Activated T-cell treated with anti-CD3 and anti-CD28 coated beads for 1 hour (primary cell): ENCODE measurements around the gene SBF2.
"Not testable (repeated sequence)": the region's sequence is repeated elsewhere in the genome, so short reads cannot be mapped to it uniquely, and the experiment has no call there.

Experiments used
- DNase-seq: peaks from one replicate; pipeline ENCODE4 v3.0.0-alpha.2; 2020; ENCODE audit warnings: low read depth

SBF2 gene

GRCh38 chr11:9951807-9952206, 342.2 kb downstream of the SBF2 start:
- no peak for DNase-seq

DNA sequence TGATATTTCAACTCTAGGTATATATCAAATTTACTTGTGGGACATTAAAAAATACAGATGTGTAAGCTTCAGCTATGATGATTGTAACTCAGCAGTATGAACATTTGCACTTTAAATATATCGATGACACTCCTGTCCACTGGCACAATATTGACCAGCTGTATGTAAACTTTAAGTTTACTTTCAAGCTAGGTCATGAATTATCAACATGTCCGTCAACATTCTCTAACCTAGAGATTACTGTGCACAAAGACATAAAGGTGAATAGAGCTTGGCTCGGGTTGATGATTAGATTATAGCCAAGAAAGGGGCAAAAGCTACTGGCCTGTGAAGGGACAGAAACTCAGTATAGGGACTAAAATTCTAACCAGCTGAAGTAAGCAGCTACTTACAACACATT, 343.6 kb downstream of the SBF2 start:
- no peak for DNase-seq

DNA sequence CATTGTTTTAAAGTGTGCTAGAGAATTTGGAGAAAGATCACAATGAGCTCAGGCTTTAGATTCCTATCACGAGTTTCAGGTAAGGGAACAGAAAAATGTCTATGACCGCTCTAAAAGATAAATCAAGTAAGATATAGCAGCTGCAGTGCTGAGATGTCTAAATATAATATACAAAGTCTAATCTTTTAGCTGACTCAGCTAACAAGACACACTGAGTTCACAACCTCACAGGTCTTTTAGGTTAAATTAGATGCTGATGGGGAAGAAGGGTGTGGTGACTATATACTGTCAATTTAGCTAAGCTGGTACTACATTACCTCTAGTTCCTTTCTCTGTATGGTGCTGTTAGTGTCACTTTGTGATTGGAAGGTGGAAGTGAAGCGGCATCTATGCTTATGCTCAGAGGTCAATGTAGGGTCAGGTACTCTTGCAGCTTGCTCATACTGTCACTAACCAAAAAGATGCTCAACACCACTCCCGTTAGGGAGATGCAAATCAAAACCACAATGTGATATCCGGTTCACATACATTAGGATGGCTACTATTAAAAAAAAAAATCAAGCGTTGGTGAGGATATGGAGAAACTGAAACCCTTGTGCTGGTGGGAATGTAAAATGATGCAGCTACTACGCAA, 346.7 kb downstream of the SBF2 start:
- DNase-seq, result no peak

- not testable (repeated sequence) for DNase-seq
Measured at GRCh38 chr11:9945680-9946079, 348.3 kb downstream of the SBF2 start.

DNA sequence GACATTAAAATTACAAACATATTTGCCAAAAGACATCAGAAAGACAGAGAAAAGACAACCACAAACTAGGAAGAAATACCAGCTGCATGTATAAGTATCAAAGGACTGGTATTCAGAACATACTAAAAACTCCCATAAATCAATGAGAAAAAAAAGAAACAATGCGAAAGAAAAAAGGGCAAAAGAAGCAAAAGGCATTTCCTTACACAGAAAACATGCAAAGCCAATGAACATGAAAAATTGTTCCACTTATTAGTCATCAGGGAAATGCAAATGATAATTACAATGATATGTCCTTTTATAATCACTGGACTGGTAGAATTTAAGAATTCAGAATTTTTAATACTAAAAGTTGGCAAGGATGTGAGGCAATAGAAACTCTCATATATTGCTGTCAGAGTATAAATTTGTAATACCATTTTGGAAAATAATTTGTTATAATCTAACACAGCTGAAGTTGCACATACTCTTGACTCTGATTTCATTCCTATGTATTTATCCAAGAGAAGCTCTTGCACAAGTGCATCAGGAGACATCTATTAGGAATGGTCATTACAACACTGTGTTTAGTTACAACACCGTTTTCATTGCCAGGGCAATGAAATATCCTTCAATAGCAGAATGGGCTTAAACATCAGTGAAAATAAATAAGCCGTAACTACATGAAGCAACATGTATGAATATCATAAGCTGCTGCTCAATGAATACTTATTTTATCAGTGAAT, 350.5 kb downstream of the SBF2 start:
- no peak for DNase-seq

- DNase-seq, result no peak
Measured at GRCh38 chr11:9941991-9942390, 352.0 kb downstream of the SBF2 start.

GRCh38 chr11:9939150-9939549, 354.9 kb downstream of the SBF2 start:
- not testable (repeated sequence) for DNase-seq

DNA sequence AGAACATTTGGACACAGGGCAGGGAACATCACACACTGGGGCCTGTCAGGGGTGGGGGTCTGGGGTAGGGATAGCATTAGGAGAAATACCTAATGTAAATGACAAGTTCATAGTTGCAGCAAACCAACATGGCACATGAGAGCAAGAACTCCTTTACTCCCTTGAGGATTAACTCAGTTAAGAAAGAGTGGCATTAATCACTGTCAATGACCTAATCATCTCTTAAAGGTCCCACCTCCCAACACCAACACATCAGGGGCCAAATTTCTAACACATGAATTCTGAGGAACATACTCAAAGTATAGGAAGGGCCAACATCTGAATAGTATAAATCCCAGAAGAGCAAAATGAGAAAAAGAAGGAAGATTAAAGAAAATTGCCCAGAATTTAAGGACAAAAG, 357.3 kb downstream of the SBF2 start:
- DNase-seq, result no peak

GRCh38 chr11:9932843-9933242, 361.2 kb downstream of the SBF2 start:
- DNase-seq, result not testable (repeated sequence)

- DNase-seq, result not testable (repeated sequence)
Measured at GRCh38 chr11:9930562-9931331, 363.3 kb downstream of the SBF2 start.

- DNase-seq, result no peak
Measured at GRCh38 chr11:9927670-9928069, 366.3 kb downstream of the SBF2 start.

DNA sequence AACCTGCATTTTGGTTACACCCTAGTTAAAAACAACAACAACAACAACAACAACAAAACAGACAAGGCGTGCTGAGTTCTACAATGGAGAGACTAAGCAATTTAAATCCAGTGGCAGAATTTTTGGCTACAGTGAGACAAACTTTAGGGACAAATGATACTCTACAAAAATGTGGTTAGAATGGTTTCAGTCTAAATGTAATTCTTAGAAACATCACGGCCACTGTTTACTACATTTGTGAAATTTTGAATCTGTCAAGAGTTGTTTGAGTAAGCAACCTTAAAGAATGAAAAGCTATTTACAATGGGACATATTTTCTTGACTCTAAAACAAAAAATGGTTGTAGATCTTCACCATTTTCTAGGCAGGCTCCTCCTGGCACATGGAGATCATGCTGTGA, 370.7 kb downstream of the SBF2 start:
- no peak for DNase-seq

DNA sequence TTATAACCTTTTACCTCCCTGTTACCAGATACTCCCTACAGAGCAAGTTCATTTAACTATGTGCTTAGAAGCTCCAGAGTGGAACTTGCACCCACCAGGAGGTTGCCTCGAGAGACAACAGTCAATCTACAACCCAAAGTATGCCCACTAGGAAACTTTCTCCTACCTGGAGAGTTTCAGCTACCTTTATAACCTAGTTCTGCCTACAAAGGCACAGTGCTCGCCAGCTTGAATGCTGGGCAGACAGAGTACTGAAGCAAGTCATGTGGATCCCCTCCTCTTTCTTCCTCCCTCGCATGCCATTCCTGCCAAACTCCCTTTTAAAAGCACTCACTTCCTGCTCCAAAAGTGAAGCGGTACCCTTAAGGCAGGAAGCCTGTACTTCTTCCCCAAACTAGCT, 371.2 kb downstream of the SBF2 start:
- DNase-seq, result no peak

GRCh38 chr11:9916480-9916879, 377.5 kb downstream of the SBF2 start:
- DNase-seq, result no peak

GRCh38 chr11:9914064-9914463, 380.0 kb downstream of the SBF2 start:
- DNase-seq, result no peak

DNA sequence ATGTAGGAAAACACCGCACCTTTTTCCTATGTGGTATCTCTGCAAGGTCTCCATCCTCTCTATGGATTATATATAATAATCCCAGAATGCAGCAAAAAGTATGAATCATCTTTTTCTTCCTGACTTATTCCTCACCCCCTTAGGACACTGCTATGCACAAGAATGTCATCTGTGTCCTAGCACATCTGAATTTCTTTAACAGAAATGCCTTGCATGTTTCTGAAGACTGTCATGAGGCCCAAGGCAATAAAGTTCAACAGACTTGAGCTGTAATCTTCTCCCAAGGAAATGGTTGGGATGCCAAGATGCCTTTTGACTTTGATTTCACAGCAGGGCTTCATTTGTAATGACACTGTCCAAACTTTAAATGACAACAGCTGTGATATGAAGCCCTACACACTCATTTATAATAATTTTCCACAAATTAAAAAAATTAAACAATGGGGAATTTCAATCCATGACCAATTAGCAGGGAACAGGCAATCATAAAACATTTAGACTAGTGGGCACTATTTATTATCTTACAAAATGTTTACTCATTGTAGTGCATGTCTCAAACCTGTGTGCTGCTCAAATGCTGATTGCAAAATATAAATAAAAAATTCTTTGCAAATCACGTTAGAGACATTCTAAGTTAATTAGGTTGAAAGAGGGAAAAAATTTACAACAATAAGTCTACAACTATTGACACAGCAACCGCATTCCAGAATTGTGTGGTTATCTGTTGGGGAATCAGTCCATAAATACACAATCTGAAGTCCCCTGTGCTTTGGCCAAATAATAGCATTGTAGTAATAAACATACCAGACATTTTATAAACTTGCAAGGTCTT, 387.8 kb downstream of the SBF2 start:
- DNase-seq, result no peak

DNA sequence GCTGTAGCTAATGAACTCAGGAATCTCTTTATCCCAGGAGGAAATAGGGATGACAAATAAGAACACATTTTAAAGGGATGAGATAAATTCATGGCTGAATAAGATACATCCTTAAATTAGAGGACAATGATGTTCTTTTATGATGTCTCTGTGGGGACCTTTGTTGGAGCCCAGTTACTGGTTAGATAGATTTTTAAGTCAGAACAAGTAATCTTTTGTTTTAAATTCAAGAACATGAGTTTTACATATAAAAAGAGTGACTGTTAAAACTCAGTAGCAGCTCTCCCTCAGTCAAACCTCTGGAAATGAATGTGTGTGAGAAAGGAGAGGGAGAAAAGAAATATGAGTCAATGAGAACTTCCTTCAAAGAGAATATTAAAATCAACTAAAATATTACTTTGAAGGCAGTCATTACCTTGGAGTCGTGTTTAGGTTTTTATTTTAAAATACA, 388.5 kb downstream of the SBF2 start:
- DNase-seq, result no peak

- DNase-seq, result no peak
Measured at GRCh38 chr11:9903579-9903978, 390.4 kb downstream of the SBF2 start.

- DNase-seq, result no peak
Measured at GRCh38 chr11:9901943-9902342, 392.1 kb downstream of the SBF2 start.

- DNase-seq, result not testable (repeated sequence)
Measured at GRCh38 chr11:9900253-9900652, 393.8 kb downstream of the SBF2 start.

- DNase-seq, result no peak
Measured at GRCh38 chr11:9899676-9900075, 394.3 kb downstream of the SBF2 start.

DNA sequence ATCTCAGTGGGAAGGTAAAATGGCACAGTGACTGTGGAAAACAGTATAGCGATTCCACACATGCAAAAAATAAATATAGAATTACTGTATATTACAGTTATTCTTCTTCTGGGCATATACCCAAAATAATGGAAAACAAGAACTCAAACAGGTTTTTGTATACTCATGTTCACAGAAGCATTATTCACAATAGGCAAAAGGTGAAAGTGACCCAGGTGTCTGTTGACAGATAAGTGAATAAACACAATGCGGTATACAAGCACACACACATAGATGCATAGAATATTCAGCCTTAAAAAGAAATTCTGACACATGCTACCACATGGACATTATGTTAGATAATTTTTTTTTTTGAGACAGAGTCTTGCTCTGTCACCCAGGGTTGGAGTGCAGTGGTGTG, 397.1 kb downstream of the SBF2 start:
- DNase-seq, result no peak
